ENCODE data around the gene IFI27L1. TPM values are rescaled to one million over a fixed set of nuclear protein-coding genes. Genes with fewer than 3 reads are reported as not detected.

The IFI27L1 gene
- total and polyA plus RNA-seq, 12 donors = 7.7 to 47.4 (median 17.1) TPM

DNA sequence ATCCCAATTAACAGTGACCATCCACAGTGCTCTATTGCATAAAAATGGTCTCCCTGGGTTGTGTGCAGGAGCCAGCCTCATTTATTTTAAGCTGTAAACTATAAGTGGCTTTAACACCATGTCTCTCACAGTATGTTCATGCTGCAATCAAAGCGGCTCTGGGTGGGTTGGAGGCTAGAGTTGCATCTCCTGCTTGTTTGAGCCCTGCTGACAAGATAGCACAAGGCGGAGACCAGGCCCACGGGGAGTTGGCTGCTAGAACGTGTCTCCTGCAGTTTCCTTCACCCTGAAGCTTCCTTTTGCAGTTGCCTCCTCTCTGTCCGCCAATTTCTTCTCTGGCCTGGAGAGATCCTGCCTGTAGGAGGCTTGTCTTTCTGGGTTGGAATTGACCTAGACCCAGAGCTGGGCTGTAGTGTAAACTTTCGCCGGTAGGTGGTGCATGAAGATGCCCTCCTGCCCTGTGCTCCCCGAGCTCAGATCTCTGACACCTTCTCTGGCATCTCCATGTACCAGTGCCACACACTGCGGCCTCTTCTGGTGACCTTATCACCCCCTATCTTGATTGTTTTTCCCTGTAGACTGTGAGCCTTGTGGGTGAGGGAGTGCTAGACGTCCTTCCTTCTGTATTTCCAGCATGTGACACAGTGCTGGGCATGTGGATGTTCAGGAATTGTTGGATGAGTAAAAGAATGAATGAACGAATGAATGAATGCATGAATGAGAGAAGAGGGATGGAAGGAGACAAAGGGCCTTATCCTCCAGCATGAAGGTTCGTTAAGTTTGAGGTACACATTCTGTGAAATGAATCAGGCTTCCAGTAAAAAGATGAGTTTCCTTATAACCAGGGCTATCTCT lies 44.6 kb upstream of the IFI27L1 start:
- DNase-seq (peak; percentile 64 to 71), ATAC-seq (peak; percentile 79 to 89 (median 86))
- Histone ChIP-seq H3K36me3 (no peaks in the 10 kb centered on the region), H3K27ac (no peak overlapping the region), H3K4me1 (peaks cover 0 to 19% (median 2%) of the 10 kb centered on the region in 9 donors), H3K27me3 (no peaks in the 10 kb centered on the region), H3K4me3 (no peak overlapping the region), H3K9me3 (peaks cover 0 to 5% (median 0%) of the 10 kb centered on the region in 11 donors)
- intact Hi-C loops (cut with DNase I) = loop anchor here (1.0 to 5.0 kb wide), 8 partner anchors 41 to 146 kb away; partner anchors contain the start of gene IFI27L2 (in 1 of the 10)
- TF ChIP-seq, protein P1, sequence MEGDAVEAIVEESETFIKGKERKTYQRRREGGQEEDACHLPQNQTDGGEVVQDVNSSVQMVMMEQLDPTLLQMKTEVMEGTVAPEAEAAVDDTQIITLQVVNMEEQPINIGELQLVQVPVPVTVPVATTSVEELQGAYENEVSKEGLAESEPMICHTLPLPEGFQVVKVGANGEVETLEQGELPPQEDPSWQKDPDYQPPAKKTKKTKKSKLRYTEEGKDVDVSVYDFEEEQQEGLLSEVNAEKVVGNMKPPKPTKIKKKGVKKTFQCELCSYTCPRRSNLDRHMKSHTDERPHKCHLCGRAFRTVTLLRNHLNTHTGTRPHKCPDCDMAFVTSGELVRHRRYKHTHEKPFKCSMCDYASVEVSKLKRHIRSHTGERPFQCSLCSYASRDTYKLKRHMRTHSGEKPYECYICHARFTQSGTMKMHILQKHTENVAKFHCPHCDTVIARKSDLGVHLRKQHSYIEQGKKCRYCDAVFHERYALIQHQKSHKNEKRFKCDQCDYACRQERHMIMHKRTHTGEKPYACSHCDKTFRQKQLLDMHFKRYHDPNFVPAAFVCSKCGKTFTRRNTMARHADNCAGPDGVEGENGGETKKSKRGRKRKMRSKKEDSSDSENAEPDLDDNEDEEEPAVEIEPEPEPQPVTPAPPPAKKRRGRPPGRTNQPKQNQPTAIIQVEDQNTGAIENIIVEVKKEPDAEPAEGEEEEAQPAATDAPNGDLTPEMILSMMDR (IDR thresholded peaks at IDR 0.05) = peak; percentile 75 to 90 (median 86)
- 28% methylated on average over 12 of the region's 12 CpGs for WGBS, 2 donors

DNA sequence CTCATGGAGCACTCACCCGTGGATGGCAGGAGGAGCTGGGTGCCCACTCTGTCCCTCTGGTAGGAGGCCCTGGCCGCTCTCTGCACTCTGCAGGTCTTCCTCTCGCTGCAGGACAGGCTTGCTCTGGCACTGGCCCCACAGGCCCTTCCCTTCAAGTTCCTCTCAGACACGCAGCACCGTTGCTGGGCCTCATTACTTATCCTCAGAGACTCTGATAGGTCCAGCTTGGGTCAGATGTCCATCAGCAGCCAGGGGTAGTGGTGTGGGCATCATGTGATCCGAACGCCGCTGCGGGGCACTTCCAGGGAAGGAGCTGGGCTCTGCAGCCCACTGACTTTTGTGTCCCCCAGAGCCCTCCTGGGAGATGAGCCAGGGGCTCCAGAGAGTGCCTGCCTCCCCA lies 43.2 kb upstream of the IFI27L1 start:
- peaks cover 0 to 33% (median 15%) of the 10 kb centered on the region in 9 donors for H3K4me1 ChIP-seq
- WGBS, 2 donors = 93 to 94% methylated on average over 9 of the region's 9 CpGs

DNA sequence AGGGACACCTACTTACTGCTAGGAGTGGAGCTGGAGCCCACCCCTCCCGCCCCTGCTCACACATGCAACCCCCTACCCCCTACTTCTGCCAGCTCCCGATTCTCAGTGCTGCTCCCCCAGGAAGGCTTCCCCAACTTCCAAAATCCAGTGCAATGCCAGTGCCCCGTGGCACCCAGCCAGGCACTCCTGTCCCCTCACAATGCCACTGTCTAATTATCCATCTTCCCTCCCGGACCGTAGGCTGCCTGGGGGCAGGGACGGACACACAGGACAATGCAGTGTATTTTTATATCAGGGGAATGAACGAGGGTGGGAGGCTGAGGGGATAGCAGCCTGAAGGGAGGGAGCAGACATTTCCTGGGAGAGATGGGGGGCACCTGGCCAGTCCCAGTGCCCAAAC lies 42.6 kb upstream of the IFI27L1 start:
- H3K4me3 ChIP-seq = no peak overlapping the region
- WGBS, 2 donors = 88 to 92% methylated on average over 7 of the region's 7 CpGs
- TF ChIP-seq, protein P1 (IDR thresholded peaks at IDR 0.05) = no peak
- peaks cover 0 to 38% (median 15%) of the 10 kb centered on the region in 9 donors for H3K4me1 ChIP-seq
- intact Hi-C loops (cut with DNase I) = loop anchor here in 6 of 10 donors (5.0 kb wide), 4 partner anchors 39 to 144 kb away; partner anchors contain the start of gene IFI27L2 (in 1 of the 6)
- peaks cover 0 to 5% (median 0%) of the 10 kb centered on the region in 11 donors for H3K9me3 ChIP-seq
- ATAC-seq = no peak
- no peak overlapping the region for H3K27ac ChIP-seq
- no peak for DNase-seq
- no peaks in the 10 kb centered on the region for H3K36me3 ChIP-seq
- H3K27me3 ChIP-seq = no peaks in the 10 kb centered on the region

More for the DNA sequence above, 43.2 kb upstream of the IFI27L1 start:
- intact Hi-C loops (cut with DNase I) = loop anchor here (2.0 to 5.0 kb wide), 6 partner anchors 39 to 144 kb away; partner anchors contain the start of gene IFI27L2 (in 1 of the 10)
- H3K4me3 ChIP-seq = no peak overlapping the region
- no peaks in the 10 kb centered on the region for H3K36me3 ChIP-seq
- peaks cover 0 to 5% (median 0%) of the 10 kb centered on the region in 11 donors for H3K9me3 ChIP-seq
- TF ChIP-seq, protein P1 (IDR thresholded peaks at IDR 0.05) = no peak
- no peak overlapping the region for H3K27ac ChIP-seq
- no peak for DNase-seq
- H3K27me3 ChIP-seq = no peaks in the 10 kb centered on the region
- ATAC-seq = no peak

DNA sequence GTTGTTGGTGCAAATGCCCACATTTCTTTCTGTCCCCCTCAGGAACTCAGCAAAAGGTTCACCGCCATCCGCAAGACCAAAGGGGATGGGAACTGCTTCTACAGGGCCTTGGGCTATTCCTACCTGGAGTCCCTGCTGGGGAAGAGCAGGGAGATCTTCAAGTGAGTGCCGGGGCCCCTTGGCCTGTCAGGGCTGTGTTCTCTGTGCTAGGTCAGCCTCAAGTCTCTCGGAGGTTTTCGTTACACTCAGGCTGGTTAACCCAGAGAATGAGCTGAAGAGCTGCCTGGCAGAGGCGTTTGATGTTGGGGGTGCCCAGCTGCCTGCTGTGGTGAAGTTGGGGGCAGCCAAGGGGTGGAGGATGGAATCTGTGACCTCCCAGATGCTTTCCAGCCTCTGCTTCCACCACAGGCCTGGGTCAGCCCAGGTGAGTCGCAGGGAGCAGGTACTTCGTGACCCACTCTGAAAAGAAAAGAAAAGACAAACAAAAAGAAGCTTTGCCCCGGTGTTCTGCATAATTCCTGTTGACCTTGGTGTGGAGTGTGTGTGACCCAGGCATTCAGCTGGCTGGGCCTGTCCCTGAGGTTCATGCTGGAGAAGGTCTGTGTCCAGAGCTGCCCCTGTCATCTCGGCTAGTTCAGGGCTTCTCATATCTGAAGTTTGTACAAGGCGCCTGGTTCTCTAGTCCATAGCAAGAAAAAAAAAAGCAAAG lies 42.0 kb upstream of the IFI27L1 start:
- peaks cover 0 to 5% (median 0%) of the 10 kb centered on the region in 9 donors for H3K36me3 ChIP-seq
- peaks cover 0 to 5% (median 0%) of the 10 kb centered on the region in 11 donors for H3K9me3 ChIP-seq
- no peaks in the 10 kb centered on the region for H3K27me3 ChIP-seq
- no peak overlapping the region for H3K27ac ChIP-seq
- H3K4me3 ChIP-seq = no peak overlapping the region
- no peak for DNase-seq
- TF ChIP-seq, protein P1 (IDR thresholded peaks at IDR 0.05) = no peak
- WGBS, 2 donors = 92% methylated on average over 11 of the region's 11 CpGs
- intact Hi-C loops (cut with DNase I) = loop anchor here in 6 of 10 donors (5.0 kb wide), 4 partner anchors 38 to 143 kb away; partner anchors contain the start of gene IFI27L2 (in 1 of the 6)
- peaks cover 0 to 39% (median 15%) of the 10 kb centered on the region in 9 donors for H3K4me1 ChIP-seq
- no peak for ATAC-seq
